Measurements from ENCODE around the gene AP5B1.

AP5B1 gene

GRCh38 chr11:65786786-65787636 lies 6.2 kb upstream of the AP5B1 start, which contains the start of gene OVOL1:
Gene OVOL1, plus strand, starts transcription at chr11:65787063. Its CDS starts 311 bp downstream, at chr11:65787374.
- DNase-seq: peak in 2 of 10 donors; percentile 16 to 78

GRCh38 chr11:65786008-65786785 lies 5.4 kb upstream of the AP5B1 start:
- peak in 2 of 10 donors; percentile 25 to 57 for DNase-seq
- intact Hi-C loops (cut with DNase I): no loop called here

More at GRCh38 chr11:65786786-65787636, 6.2 kb upstream of the AP5B1 start, which contains the start of gene OVOL1:
- intact Hi-C loops (cut with DNase I): no loop called here

DNA sequence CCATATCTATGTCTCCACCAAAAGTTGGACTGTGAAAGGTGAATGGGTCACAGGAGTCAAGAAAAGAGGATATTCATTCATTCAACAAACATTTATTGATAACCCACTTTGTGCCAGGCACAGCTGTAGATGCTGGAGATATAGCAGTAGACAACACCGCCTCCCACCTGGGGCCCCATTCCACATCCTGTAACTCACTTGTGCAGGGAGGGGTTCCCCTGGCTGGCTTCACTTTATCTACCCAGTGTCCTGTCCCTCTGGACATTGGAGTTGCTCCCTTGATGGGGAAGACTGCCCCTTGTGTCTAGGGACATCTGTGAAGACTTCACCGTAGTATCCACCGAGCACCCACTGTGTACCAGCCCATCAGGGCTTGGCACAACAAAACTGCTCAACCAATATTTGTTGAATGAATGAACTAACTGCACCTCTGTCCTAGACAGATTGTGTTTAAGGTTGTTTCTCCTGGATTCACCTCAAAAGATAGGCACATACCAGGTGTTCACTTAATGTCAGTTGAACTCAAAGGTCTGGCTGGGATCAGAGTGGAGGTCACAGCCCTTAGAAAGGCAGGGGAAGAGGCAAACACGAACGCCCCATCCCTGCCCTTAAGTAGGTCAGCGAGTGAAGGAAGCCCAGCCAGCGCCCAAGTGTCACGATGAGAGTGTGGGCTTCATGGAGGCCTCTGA lies 4.7 kb upstream of the AP5B1 start:
- peak in 2 of 10 donors; percentile 6 to 7 for DNase-seq
- intact Hi-C loops (cut with DNase I): no loop called here

- intact Hi-C loops (cut with DNase I): no loop called here
- peak in 2 of 10 donors; percentile 22 to 74 for DNase-seq
Observed at GRCh38 chr11:65782816-65783228, 2.0 kb upstream of the AP5B1 start.

- intact Hi-C loops (cut with DNase I): loop anchor here (2.0 kb wide), 1 partner anchor 37 kb away; no protein-coding TSS in a partner anchor
- DNase-seq: peak in 2 of 10 donors; percentile 39 to 47
Observed at GRCh38 chr11:65781962-65782815, 1.4 kb upstream of the AP5B1 start.

- intact Hi-C loops (cut with DNase I): loop anchor here (2.0 kb wide), 1 partner anchor 37 kb away; no protein-coding TSS in a partner anchor
- peak in 5 of 10 donors; percentile 18 to 89 (median 40) for DNase-seq
Observed at GRCh38 chr11:65781152-65781961, 581 bp upstream of the AP5B1 start.

GRCh38 chr11:65779919-65780769 lies 632 bp downstream of the AP5B1 start:
- intact Hi-C loops (cut with DNase I): loop anchor here (2.0 kb wide), 1 partner anchor 39 kb away; no protein-coding TSS in a partner anchor
- peak; percentile 43 to 97 (median 74) for DNase-seq

GRCh38 chr11:65779669-65779918 lies 1.2 kb downstream of the AP5B1 start:
- intact Hi-C loops (cut with DNase I): no loop called here
- no peak for DNase-seq

GRCh38 chr11:65778901-65779668 lies 1.7 kb downstream of the AP5B1 start:
- intact Hi-C loops (cut with DNase I): no loop called here
- DNase-seq: peak in 2 of 10 donors; percentile 59 to 80

- intact Hi-C loops (cut with DNase I): no loop called here
- peak in 1 of 10 donors; percentile 44 for DNase-seq
Observed at GRCh38 chr11:65778431-65778900, 2.3 kb downstream of the AP5B1 start.

DNA sequence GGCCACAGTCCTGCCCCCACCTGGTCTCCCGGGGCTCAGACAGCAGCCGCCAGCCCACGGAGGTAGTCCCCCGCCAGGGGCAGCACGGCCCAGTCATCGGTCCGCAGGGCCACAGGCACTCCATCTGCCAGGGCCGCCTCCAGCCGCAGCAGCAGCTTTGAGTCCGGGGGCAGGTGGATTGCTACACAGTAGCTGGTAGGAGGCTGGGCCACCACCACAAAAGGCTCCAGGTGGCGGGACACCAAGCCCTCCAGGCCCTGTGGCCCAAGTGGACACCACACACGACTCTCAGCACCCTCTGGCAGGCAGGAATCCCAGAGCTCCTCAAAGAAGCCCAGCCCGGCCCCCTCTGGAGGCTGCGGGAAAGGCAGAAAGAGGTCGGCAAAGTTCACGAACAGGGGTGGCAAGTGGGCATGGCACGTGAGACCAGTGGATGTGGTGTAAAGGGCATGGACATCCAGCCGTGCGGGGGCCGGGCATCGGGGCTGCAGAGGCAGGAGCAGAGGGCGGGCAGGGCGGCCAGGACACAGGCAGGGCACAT lies 2.9 kb downstream of the AP5B1 start:
- intact Hi-C loops (cut with DNase I): no loop called here
- peak in 2 of 10 donors; percentile 78 to 83 for DNase-seq

- DNase-seq: no peak
- intact Hi-C loops (cut with DNase I): no loop called here
Observed at GRCh38 chr11:65777241-65777640, 3.5 kb downstream of the AP5B1 start.

DNA sequence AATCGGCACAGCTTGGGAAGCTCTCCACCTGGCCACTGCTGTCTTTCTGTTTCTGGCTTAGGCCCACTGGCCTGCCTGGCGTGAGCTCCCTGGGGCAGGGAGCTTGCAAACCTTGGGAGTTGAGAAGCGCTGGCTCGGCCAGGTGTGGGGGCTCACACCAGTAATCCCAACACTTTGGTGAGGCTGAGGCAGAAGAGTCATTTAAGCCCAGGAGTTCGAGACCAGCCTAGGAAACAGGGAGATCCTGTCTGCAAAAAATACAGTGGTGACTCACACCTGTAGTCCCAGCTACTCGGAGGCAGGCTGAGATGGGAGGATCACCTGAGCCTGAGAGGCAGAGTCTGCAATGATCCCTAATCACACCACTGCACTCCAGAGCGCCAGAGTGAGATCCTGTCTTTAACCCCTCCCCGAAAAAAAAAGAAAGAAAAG lies 4.0 kb downstream of the AP5B1 start:
- no peak for DNase-seq
- intact Hi-C loops (cut with DNase I): no loop called here

DNA sequence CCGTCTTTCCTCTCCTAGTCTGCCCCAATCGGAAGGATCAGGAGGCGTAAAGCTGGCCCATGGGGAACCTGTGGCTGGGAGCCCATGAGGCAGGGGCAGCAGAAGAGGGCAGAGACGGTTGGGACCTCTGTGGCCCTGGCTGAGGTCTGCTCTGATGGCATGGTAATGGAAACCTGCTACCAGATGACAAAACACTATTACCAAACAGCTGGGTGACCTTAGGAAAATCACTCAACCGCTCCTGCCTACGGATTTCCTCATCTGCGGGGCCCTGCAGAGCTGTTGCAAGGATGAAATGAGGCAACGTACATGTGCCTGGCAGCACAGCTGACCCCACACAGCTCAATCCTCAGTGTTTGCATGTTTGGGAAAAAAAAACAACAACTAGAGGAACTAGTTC lies 4.6 kb downstream of the AP5B1 start:
- no peak for DNase-seq
- intact Hi-C loops (cut with DNase I): no loop called here

GRCh38 chr11:65774525-65775306 lies 6.1 kb downstream of the AP5B1 start:
- peak in 1 of 10 donors; percentile 46 for DNase-seq
- intact Hi-C loops (cut with DNase I): no loop called here
